D341Med (cell line): Measurements from ENCODE around the gene STON2.

Source experiments
- DNase-seq: peaks from one replicate; pipeline ENCODE4 v3.0.0; 2012; ENCODE audit warnings: low spot score

STON2 gene

GRCh38 chr14:81302638-81303037 is 97.5 kb downstream of the STON2 start:
- DNase-seq: peak; percentile 31

GRCh38 chr14:81301813-81302212 is 98.3 kb downstream of the STON2 start:
- DNase-seq: no peak

GRCh38 chr14:81301371-81301770 is 98.8 kb downstream of the STON2 start:
- no peak for DNase-seq

- DNase-seq: no peak
These were observed 101.2 kb downstream of the STON2 start for GRCh38 chr14:81298911-81299310.

- DNase-seq: no peak
These were observed 102.0 kb downstream of the STON2 start for GRCh38 chr14:81298122-81298521.

GRCh38 chr14:81295958-81296923 is 103.9 kb downstream of the STON2 start:
- DNase-seq: no peak

- DNase-seq: no peak
These were observed 110.6 kb downstream of the STON2 start for GRCh38 chr14:81289516-81289915.

- DNase-seq: no peak
These were observed 113.4 kb downstream of the STON2 start for GRCh38 chr14:81286574-81287370.

GRCh38 chr14:81285245-81285644 is 114.9 kb downstream of the STON2 start:
- DNase-seq: no peak

GRCh38 chr14:81281332-81281731 is 118.8 kb downstream of the STON2 start:
- no peak for DNase-seq

GRCh38 chr14:81280136-81280791 is 119.9 kb downstream of the STON2 start:
- no peak for DNase-seq

- DNase-seq: no peak
These were observed 123.0 kb downstream of the STON2 start for GRCh38 chr14:81277096-81277495.

- peak; percentile 71 for DNase-seq
These were observed 123.8 kb downstream of the STON2 start for GRCh38 chr14:81276073-81277069.

GRCh38 chr14:81275305-81276072 is 124.6 kb downstream of the STON2 start:
- DNase-seq: no peak

GRCh38 chr14:81273961-81274575 is 126.1 kb downstream of the STON2 start:
- DNase-seq: no peak

GRCh38 chr14:81273521-81273920 is 126.6 kb downstream of the STON2 start:
- DNase-seq: no peak

- no peak for DNase-seq
These were observed 127.8 kb downstream of the STON2 start for GRCh38 chr14:81272317-81272716.

- no peak for DNase-seq
These were observed 130.1 kb downstream of the STON2 start for GRCh38 chr14:81269979-81270375.

- peak; percentile 60 for DNase-seq
These were observed 130.8 kb downstream of the STON2 start for GRCh38 chr14:81269100-81269978.
